Measurements from ENCODE around the gene OR3A3.
"Not testable (repeated sequence)": the region's sequence is repeated elsewhere in the genome, so short reads cannot be mapped to it uniquely, and the experiment has no call there.

OR3A3 gene

GRCh38 chr17:3381957-3382356, 29.2 kb upstream of the OR3A3 start:
- no peak for ATAC-seq
- no peak for TF ChIP-seq CSRNP3 (CRISPR knock-in tag; IDR thresholded peaks at IDR 0.05)
- TF ChIP-seq GLIS3 (CRISPR knock-in tag; IDR thresholded peaks at IDR 0.05): no peak
- TF ChIP-seq TOX (CRISPR knock-in tag; IDR thresholded peaks at IDR 0.05; ENCODE audit: borderline replicate concordance): no peak
- TF ChIP-seq SNAI2 (CRISPR knock-in tag; IDR thresholded peaks at IDR 0.05): no peak

GRCh38 chr17:3385869-3386816, 25.0 kb upstream of the OR3A3 start, which contains the start of gene OR3A2:
OR3A2 (minus strand) TSS chr17:3386308.
- no peak for TF ChIP-seq RARB (CRISPR knock-in tag; IDR thresholded peaks at IDR 0.05)
- TF ChIP-seq ESRRG (CRISPR knock-in tag; IDR thresholded peaks at IDR 0.05): no peak
- no peak for TF ChIP-seq PATZ1 (CRISPR knock-in tag; IDR thresholded peaks at IDR 0.05; ENCODE audit: borderline replicate concordance)
- no peak for TF ChIP-seq ZFP30 (CRISPR knock-in tag; IDR thresholded peaks at IDR 0.05)
- TF ChIP-seq OSR1 (CRISPR knock-in tag; IDR thresholded peaks at IDR 0.05): no peak
- TF ChIP-seq SNAI2 (CRISPR knock-in tag; IDR thresholded peaks at IDR 0.05): no peak
- no peak for TF ChIP-seq TSHZ2 (CRISPR knock-in tag; IDR thresholded peaks at IDR 0.05)
- TF ChIP-seq BACH2 (CRISPR knock-in tag; IDR thresholded peaks at IDR 0.05; ENCODE audit: borderline replicate concordance): no peak
- TF ChIP-seq CSDC2 (CRISPR knock-in tag; IDR thresholded peaks at IDR 0.05): no peak
- TF ChIP-seq ZFP3 (CRISPR knock-in tag; IDR thresholded peaks at IDR 0.05): no peak
- TF ChIP-seq TOX (CRISPR knock-in tag; IDR thresholded peaks at IDR 0.05; ENCODE audit: borderline replicate concordance): no peak
- TF ChIP-seq PPARA (CRISPR knock-in tag; IDR thresholded peaks at IDR 0.05; ENCODE audit: borderline replicate concordance): no peak
- TF ChIP-seq CSRNP3 (CRISPR knock-in tag; IDR thresholded peaks at IDR 0.05): no peak
- TF ChIP-seq ZNF8 (CRISPR knock-in tag; IDR thresholded peaks at IDR 0.05): no peak
- no peak for TF ChIP-seq TCF4 (CRISPR knock-in tag; IDR thresholded peaks at IDR 0.05; ENCODE audit: borderline replicate concordance)
- TF ChIP-seq ISL1 (CRISPR knock-in tag; IDR thresholded peaks at IDR 0.05): no peak
- TF ChIP-seq GLIS3 (CRISPR knock-in tag; IDR thresholded peaks at IDR 0.05): no peak
- TF ChIP-seq ZNF565 (CRISPR knock-in tag; conservative IDR thresholded peaks at IDR 0.05; ENCODE audit: low read depth): no peak
- TF ChIP-seq ZC3H10 (CRISPR knock-in tag; IDR thresholded peaks at IDR 0.05): no peak
- TF ChIP-seq ARNTL (CRISPR knock-in tag; IDR thresholded peaks at IDR 0.05; ENCODE audit: borderline replicate concordance, low read depth): no peak
- ATAC-seq: no peak

- no peak for TF ChIP-seq ZFP3 (CRISPR knock-in tag; IDR thresholded peaks at IDR 0.05)
- TF ChIP-seq ZNF70 (CRISPR knock-in tag; IDR thresholded peaks at IDR 0.05): no peak
- no peak for TF ChIP-seq BACH2 (CRISPR knock-in tag; IDR thresholded peaks at IDR 0.05; ENCODE audit: borderline replicate concordance)
- TF ChIP-seq TOX (CRISPR knock-in tag; IDR thresholded peaks at IDR 0.05; ENCODE audit: borderline replicate concordance): no peak
- no peak for TF ChIP-seq ZFP30 (CRISPR knock-in tag; IDR thresholded peaks at IDR 0.05)
- no peak for TF ChIP-seq GLIS3 (CRISPR knock-in tag; IDR thresholded peaks at IDR 0.05)
- TF ChIP-seq TCF4 (CRISPR knock-in tag; IDR thresholded peaks at IDR 0.05; ENCODE audit: borderline replicate concordance): no peak
- TF ChIP-seq CSDC2 (CRISPR knock-in tag; IDR thresholded peaks at IDR 0.05): no peak
- TF ChIP-seq OSR1 (CRISPR knock-in tag; IDR thresholded peaks at IDR 0.05): no peak
- no peak for TF ChIP-seq POU6F1 (CRISPR knock-in tag; IDR thresholded peaks at IDR 0.05; ENCODE audit: borderline replicate concordance, low read depth)
- no peak for TF ChIP-seq CSRNP3 (CRISPR knock-in tag; IDR thresholded peaks at IDR 0.05)
- no peak for ATAC-seq
These were observed 21.4 kb upstream of the OR3A3 start for GRCh38 chr17:3389791-3390190.

GRCh38 chr17:3397801-3398200, 13.4 kb upstream of the OR3A3 start:
- ATAC-seq: not testable (repeated sequence)
